Measurements from ENCODE around the gene TAF9B.
"Not testable (repeated sequence)": the region's sequence is repeated elsewhere in the genome, so short reads cannot be mapped to it uniquely, and the experiment has no call there.

TAF9B gene

GRCh38 chrX:78139160-78140123, at the start of gene TAF9B:
Gene TAF9B (minus strand): TSS chrX:78139650. CDS start chrX:78139611, 39 bp downstream.
- DNase-seq (ENCODE audit: low spot score), result peak; percentile 81

GRCh38 chrX:78182881-78183280, 43.4 kb upstream of the TAF9B start:
- no peak for DNase-seq (ENCODE audit: low spot score)

DNA sequence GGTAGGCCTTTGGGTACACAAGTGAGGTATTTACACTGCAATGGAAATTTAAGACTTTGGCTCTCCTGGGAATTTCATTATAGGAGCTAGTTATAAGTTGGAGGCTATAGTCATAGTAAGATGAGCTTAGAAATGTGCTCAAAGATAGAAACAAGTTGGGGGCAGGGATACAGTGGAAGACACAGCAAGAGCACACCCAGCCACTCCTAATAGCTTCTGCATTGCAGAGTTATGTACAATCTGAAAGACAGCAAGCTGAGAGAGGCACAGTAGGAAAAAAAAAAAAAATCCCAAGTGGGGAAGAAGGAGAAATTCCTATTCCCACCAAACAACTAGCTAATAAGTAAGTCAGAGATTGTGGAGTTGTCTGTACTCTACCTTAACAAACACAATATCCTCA, 41.9 kb upstream of the TAF9B start:
- no peak for DNase-seq (ENCODE audit: low spot score)

- no peak for DNase-seq (ENCODE audit: low spot score)
These were observed 28.6 kb upstream of the TAF9B start for GRCh38 chrX:78168065-78168464.

DNA sequence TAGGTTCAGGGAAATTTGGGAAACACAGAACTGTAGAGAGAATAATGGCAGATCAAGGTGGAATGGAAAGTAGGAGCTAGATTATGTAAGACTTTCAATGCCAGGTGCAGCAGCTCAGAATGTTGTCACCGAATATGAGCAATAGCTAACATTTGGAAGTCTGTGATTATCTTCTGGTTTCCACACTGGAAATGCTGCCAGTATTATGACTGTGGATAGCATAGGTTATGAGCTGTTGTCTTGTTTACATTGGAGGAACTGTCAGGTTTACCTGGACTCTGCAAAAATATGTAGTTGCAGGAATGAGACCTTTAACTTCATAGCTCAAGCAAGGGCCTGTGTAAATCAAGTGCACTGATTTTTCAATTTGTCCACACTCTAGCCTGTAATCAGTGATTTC, 26.0 kb upstream of the TAF9B start:
- no peak for DNase-seq (ENCODE audit: low spot score)

DNA sequence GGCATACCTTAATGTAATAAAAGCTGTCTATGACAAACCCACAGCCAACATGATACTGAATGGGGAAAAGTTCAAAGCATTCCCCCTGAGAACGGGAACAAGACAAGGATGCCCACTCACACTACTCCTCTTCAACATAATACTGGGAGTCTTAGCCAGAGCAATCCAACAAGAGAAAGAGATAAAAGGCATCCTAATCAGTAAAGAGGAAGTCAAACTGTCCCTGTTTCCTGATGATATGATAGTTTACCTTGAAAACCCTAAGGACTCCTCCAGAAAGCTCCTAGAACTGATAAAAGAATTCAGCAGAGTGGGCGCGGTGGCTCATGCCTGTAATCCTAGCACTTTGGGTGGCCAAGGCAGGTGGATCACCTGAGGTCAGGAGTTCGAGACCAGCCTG, 23.7 kb upstream of the TAF9B start:
- DNase-seq (ENCODE audit: low spot score), result not testable (repeated sequence)

- not testable (repeated sequence) for DNase-seq (ENCODE audit: low spot score)
These were observed 21.3 kb upstream of the TAF9B start for GRCh38 chrX:78160711-78161110.

DNA sequence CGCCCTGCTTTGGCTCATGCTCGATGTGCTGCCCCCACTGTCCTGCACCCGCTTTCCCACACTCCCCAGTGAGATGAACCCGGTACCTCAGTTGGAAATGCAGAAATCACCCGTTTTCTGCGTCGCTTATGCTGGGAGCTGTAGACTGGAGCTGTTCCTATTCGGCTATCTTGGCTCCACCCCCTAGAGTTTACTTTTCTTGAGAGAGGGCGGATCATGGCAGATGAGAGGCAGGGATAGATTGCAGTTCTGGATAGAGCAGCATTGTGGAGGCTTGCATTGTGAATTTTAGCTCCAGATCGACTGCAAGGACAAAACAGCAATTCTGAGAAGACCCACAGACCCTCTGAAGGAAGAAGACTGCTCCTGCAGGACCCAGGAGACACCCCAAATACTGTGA, 18.4 kb upstream of the TAF9B start:
- not testable (repeated sequence) for DNase-seq (ENCODE audit: low spot score)

DNA sequence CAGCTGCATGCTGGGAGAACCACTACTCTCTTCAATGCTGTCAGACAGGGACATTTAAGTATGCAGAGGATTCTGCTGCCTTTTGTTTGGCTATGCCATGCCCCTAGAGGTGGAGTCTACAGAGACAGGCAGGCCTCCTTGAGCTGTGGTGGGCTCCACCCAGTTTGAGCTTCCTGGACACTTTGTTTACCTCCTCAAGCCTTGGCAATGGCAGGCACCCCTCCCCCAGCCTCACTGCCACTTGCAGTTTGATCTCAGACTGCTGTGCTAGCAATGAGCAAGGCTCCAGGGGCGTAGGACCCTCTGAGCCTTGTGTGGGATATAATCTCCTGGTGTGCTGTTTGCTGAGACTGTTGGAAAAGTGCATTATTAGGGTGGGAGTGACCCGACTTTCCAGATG, 17.9 kb upstream of the TAF9B start:
- not testable (repeated sequence) for DNase-seq (ENCODE audit: low spot score)

GRCh38 chrX:78147002-78147540, 7.6 kb upstream of the TAF9B start:
- DNase-seq (ENCODE audit: low spot score), result not testable (repeated sequence)

DNA sequence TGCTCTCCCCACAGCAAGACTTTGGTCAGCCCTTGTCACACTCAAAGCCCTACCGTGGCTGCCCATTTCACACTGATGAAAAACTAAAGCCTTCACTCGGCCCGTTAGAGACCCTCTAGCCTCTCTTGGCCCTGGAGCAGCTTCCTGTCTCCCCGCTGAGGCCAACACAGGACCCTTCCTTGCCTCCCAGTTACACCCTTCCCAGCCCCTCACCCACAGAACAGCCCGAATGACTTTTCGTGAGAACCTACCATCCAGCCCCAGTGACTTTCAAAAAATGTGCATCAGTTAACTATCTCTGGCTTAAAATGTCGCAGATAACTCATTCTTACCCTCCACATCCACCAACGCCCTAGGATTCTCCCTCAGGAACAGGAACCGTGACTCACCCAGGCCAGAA, 756 bp upstream of the TAF9B start:
- no peak for DNase-seq (ENCODE audit: low spot score)

DNA sequence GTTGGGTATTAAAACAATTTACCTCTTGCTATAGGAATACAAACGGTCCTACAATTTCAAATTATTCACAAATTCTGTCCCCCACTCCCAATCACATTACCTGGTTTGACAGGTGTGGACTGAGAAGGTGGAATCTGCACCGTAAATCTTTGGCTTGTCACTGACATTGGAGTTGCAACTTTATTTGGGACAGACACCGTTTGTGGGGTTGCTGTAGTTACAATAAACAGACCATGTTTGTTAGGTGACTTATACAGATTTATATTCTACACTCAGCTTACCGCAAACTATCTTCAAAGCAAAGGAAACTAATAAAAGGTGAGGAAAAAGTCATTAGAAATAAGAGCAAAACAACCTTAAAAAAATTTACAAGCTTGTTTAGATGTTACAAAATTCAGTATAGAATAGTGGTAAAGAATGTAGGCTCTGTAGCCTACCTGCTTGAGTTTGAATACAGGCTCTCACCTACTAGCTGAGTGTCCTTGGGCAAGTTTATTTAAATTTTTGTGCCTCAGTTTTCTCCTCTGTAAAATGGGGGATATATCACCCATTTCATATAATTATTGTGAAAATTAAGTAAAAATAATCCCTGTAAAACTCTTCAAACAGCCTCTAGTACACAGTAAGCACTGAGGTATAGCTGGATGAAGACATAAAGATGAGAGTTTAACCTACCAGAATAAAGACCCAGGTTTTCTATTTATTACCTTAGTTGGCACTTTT, 6.1 kb downstream of the TAF9B start:
- no peak for DNase-seq (ENCODE audit: low spot score)

GRCh38 chrX:78131117-78131516, 8.3 kb downstream of the TAF9B start:
- DNase-seq (ENCODE audit: low spot score), result no peak

DNA sequence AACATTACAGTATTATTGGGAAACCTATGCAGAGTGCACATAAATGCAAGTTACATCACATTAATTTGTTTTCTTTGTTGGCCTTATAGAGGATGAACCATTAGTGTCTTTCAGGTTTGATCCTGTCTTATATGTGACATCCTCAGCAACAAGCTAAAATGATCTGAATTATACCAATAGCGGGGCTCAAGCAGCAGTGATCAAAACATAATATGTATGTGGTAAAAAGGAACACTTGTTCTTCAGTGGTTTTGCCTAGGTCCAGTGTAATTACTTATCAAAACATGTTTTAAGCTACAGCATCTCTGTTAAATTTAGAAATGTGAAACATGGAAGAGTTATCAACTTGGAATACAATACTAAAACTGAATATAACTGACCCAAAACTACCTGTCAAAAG, 9.1 kb downstream of the TAF9B start:
- no peak for DNase-seq (ENCODE audit: low spot score)

DNA sequence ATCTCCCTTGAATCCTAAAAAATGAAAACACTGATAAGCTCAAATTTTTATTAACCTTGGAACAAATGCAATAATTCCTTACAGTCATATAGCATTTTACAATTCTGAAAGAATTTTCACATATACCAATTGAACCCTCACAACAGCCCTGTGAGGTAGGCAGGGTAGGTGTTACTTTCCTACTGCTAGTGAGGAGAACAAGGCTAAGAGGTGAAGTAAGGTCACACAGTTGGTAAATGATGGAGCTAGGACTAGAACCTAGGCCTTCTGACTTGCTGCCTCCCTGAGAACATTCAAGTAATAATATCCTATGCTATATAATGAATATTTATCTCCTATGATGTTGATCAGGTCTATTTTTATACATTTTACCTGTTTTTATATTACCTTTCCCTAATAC, 9.7 kb downstream of the TAF9B start:
- no peak for DNase-seq (ENCODE audit: low spot score)

- not testable (repeated sequence) for DNase-seq (ENCODE audit: low spot score)
These were observed 13.7 kb downstream of the TAF9B start for GRCh38 chrX:78125781-78126180.

- no peak for DNase-seq (ENCODE audit: low spot score)
These were observed 14.3 kb downstream of the TAF9B start for GRCh38 chrX:78125148-78125547.

GRCh38 chrX:78124307-78124706, 15.1 kb downstream of the TAF9B start:
- DNase-seq (ENCODE audit: low spot score), result no peak

DNA sequence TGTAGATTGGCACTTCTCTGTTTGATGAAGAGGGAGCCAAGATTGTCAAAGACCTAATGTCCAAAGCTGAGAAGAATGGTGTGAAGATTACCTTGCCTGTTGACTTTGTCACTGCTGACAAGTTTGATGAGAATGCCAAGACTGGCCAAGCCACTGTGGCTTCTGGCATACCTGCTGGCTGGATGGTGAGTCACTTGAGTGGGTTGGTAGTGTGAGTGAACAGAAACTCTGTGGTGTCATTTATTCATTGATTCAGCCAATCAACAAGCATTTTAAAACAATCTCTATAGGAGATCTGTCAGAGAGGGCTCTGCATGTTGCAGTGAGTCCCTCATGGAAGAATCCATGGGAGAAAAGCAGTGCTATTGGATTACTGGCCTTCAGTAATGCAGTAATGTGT, 16.3 kb downstream of the TAF9B start:
- no peak for DNase-seq (ENCODE audit: low spot score)

DNA sequence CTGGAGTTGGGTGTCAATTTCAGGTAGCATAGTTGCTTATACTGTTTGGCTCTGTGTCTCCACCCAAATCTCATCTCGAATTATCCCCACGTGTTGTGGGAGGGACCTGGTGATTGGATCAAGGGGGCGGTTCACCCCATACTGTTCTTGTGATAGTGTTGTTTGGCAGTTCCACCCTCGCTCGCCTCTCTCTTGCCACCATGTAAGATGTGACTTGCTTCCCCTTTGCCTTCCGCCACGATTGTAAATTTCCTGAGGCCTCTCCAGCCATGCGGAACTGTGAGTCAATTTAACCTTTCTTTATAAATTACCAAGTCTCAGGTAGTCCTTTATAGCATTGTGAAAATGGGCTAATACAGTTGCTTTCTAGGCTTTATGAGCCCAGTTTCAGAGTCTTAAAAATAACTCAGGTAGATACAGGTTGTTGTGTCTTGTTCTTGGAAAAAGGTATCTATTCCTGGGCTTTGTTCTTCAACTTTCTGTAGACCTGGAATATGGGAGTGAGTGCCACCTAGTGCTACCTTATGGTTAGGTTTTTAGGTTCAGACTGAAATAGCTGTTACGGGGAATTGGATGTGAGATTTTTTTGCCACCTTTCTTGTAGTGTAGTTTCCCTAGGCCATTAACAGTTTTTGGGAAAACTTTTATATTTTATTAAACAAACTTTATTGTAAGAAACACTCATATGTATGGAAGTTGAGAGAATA, 19.8 kb downstream of the TAF9B start:
- DNase-seq (ENCODE audit: low spot score), result no peak

DNA sequence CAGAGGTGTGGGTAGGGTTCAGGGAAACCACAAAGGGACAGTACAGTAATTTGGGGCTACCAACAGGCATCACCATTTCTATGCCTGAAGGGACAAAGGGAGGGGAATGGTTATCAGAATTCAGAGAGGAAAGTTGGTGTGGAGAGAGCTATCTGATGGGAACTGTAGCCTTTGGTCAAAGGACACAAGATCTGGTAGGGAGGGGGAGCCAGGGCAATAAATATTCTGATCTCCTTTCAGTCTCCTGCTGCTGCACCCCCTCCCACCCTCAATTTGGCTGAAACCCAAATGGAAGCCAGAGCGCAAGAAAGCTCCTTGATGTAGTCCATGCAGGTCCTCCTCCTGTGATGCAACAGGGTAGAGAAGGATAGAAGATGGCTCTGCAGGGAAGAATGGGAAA, 20.8 kb downstream of the TAF9B start:
- no peak for DNase-seq (ENCODE audit: low spot score)

- DNase-seq (ENCODE audit: low spot score), result no peak
These were observed 22.7 kb downstream of the TAF9B start for GRCh38 chrX:78116766-78117165.
